SU-DHL-6 (cell line): ENCODE measurements around the gene HECTD4.

Source experiments
- H2AFZ ChIP-seq: fragments of 200-600 bp; sonication (generic); 2 replicates; pipeline ENCODE4 v1.6.1; 2014; ENCODE audit warnings: low read depth, mild to moderate bottlenecking, moderate library complexity, mixed read lengths, antibody characterized with exemption, low read length; ENCODE audit not compliant: severe bottlenecking
- H3F3A ChIP-seq: fragments of 200-600 bp; shearing (Covaris generic); 2 replicates; pipeline ENCODE4 v1.6.0; 2016; ENCODE audit warnings: antibody characterized with exemption, mild to moderate bottlenecking; ENCODE audit not compliant: insufficient read depth
- H3K27ac ChIP-seq: fragments of 200-600 bp; sonication (generic); 2 replicates; pipeline ENCODE4 v1.5.1; 2016; ENCODE audit warnings: low read depth, mild to moderate bottlenecking, low read length, moderate library complexity, mixed read lengths
- H3K27me3 ChIP-seq: fragments of 200-600 bp; sonication (generic), shearing (Covaris generic); 2 replicates; pipeline ENCODE4 v1.6.0; 2014; ENCODE audit warnings: mild to moderate bottlenecking, low read length
- H3K36me3 ChIP-seq: fragments of 200-600 bp; sonication (generic); 2 replicates; pipeline ENCODE4 v1.6.1; 2014; ENCODE audit warnings: mild to moderate bottlenecking, low read length, mixed read lengths
- H3K4me2 ChIP-seq: fragments of 300-600, 200-600 bp; shearing (Covaris generic), sonication (generic); 2 replicates; pipeline ENCODE4 v1.6.0; 2014; ENCODE audit warnings: low read length, low read depth, mild to moderate bottlenecking; ENCODE audit not compliant: poor library complexity, severe bottlenecking
- H3K4me3 ChIP-seq: fragments of 200-600 bp; sonication (generic); 2 replicates; pipeline ENCODE4 v1.5.1; 2014; ENCODE audit warnings: antibody characterized with exemption, low read length, mild to moderate bottlenecking, mixed read lengths; ENCODE audit not compliant: insufficient read depth, poor library complexity, severe bottlenecking
- H3K79me2 ChIP-seq: fragments of 200-600 bp; sonication (generic); 2 replicates; pipeline ENCODE4 v1.6.1; 2014; ENCODE audit warnings: mild to moderate bottlenecking, low read length, moderate library complexity; ENCODE audit not compliant: insufficient read depth
- H3K9ac ChIP-seq: fragments of 200-600 bp; sonication (generic); 2 replicates; pipeline ENCODE4 v1.7.0; 2014; ENCODE audit warnings: mild to moderate bottlenecking, low read length
- H3K9me2 ChIP-seq: fragments of 200-600 bp; sonication (generic); replicated peaks from 2 replicates; pipeline ENCODE4 v1.6.1; 2014; ENCODE audit warnings: low read length; ENCODE audit not compliant: insufficient read depth
- H3K9me3 ChIP-seq: fragments of 200-600 bp; sonication (generic); 2 replicates; pipeline ENCODE4 v1.6.1; 2014; ENCODE audit warnings: low read length, mixed read lengths; ENCODE audit not compliant: insufficient read depth
- H4K20me1 ChIP-seq: fragments of 200-600 bp; sonication (generic); 2 replicates; pipeline ENCODE4 v1.6.1; 2014; ENCODE audit warnings: low read depth, mild to moderate bottlenecking, antibody characterized with exemption, low read length, moderate library complexity, mixed read lengths
- EZH2phosphoT487 ChIP-seq: fragments of 200-600 bp; sonication (generic), shearing (Covaris generic); conservative IDR thresholded peaks from 2 replicates; pipeline ENCODE4 v1.6.1; 2018; ENCODE audit warnings: mild to moderate bottlenecking, antibody characterized with exemption, low read length, moderate library complexity, mixed read lengths
- TF ChIP-seq, protein P1 (sequence below): fragments of 200-600 bp; sonication (generic); IDR thresholded peaks from one replicate; pipeline ENCODE4 v1.5.1; 2017; ENCODE audit warnings: antibody characterized with exemption, mild to moderate bottlenecking, low read length, moderate library complexity; ENCODE audit not compliant: insufficient read depth, poor library complexity, severe bottlenecking

The HECTD4 gene

DNA sequence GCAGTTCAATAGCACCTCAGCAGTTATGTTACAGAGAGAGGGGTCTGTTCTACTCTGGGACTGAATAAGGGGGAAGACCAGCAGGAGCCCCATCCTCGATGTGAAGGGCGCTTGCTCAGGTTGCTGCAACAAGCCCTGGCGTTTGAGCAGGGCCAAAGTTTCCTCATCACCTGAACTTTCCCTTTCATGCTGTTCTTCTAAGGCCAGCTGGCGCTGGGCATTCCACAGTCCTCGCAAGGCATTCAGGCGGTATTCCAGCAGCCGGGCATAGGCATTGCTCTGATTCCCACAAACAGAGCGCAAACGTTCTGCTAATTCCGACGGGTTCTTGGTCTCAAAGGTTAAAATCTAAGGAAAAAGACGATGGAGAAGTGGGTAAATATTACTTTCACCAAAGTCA is 62.8 kb downstream of the HECTD4 start:
- Histone ChIP-seq H3K79me2 (no peaks in the 10 kb centered on the region; the same call in 1 of the 2 replicates), H2AFZ (no peak overlapping the region), H3K4me2 (no peak overlapping the region), H3K9me3 (no peaks in the 10 kb centered on the region), H3K9ac (no peak overlapping the region), H4K20me1 (0 out of 2 replicates have a peak, but pooled peaks cover 2% of the 10 kb centered on the region), H3K36me3 (no peaks in the 10 kb centered on the region), H3K9me2 (no peaks in the 10 kb centered on the region), H3K4me3 (no peak overlapping the region), H3K27ac (no peak overlapping the region), H3K27me3 (no peaks in the 10 kb centered on the region), H3F3A (no peaks in the 10 kb centered on the region)
- TF ChIP-seq, protein P1, sequence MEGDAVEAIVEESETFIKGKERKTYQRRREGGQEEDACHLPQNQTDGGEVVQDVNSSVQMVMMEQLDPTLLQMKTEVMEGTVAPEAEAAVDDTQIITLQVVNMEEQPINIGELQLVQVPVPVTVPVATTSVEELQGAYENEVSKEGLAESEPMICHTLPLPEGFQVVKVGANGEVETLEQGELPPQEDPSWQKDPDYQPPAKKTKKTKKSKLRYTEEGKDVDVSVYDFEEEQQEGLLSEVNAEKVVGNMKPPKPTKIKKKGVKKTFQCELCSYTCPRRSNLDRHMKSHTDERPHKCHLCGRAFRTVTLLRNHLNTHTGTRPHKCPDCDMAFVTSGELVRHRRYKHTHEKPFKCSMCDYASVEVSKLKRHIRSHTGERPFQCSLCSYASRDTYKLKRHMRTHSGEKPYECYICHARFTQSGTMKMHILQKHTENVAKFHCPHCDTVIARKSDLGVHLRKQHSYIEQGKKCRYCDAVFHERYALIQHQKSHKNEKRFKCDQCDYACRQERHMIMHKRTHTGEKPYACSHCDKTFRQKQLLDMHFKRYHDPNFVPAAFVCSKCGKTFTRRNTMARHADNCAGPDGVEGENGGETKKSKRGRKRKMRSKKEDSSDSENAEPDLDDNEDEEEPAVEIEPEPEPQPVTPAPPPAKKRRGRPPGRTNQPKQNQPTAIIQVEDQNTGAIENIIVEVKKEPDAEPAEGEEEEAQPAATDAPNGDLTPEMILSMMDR, result no peak
- TF ChIP-seq EZH2phosphoT487, result no peak

DNA sequence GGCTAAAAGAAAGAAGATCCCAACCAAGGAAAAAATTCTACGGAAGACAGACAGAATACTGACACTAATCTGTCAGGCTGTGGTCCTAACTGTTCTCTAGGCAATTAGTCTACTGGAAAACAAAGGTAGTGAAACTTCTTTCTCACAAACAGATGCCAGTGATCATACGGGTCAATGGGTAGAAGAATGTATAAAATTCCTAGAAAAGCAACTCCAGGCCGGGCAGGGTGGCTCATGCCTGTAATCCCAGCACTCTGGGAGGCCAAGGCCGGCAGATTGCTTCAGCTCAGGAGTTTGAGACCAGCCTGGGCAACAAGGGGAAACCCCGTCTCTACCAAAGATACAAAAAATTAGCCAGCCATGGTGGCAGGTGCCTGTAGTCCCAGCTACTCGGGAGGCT is 64.8 kb downstream of the HECTD4 start:
- Histone ChIP-seq H3K27me3 (no peaks in the 10 kb centered on the region), H2AFZ (no peak overlapping the region), H3K27ac (no peak overlapping the region), H3K9me3 (no peaks in the 10 kb centered on the region), H3K36me3 (peaks cover 2% of the 10 kb centered on the region; the same call in 1 of the 2 replicates), H3F3A (no peaks in the 10 kb centered on the region), H3K9ac (no peak overlapping the region), H3K4me2 (no peak overlapping the region), H3K9me2 (no peaks in the 10 kb centered on the region), H3K4me3 (no peak overlapping the region), H4K20me1 (no peaks in the 10 kb centered on the region), H3K79me2 (no peaks in the 10 kb centered on the region)
- no peak for TF ChIP-seq EZH2phosphoT487
- TF ChIP-seq, protein P1, result no peak

DNA sequence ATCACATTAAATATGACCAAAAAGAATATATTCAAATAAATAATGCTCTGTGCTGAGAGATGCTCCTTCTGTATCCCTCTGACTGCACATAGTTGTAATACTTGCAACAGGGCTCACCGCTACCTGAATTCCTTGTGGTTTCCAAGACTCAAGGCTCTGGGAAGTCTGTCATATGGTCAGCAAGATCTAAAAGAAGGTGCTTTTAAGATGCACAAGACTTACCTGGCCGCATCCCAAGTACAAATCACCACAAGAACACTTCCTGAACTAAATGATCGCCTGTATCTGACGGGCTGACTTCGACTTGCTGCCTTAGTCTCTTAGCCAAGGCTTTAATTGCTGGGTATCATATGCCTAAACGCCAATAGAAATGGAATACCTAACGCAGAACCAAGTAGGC is 67.2 kb downstream of the HECTD4 start:
- Histone ChIP-seq H3K9me3 (no peaks in the 10 kb centered on the region), H3K79me2 (no peaks in the 10 kb centered on the region), H4K20me1 (no peaks in the 10 kb centered on the region), H3K4me2 (no peak overlapping the region), H3K36me3 (peaks cover 5% of the 10 kb centered on the region; the same call in 1 of the 2 replicates), H2AFZ (no peak overlapping the region), H3K27me3 (no peaks in the 10 kb centered on the region), H3K9ac (no peak overlapping the region), H3K9me2 (no peaks in the 10 kb centered on the region), H3F3A (no peaks in the 10 kb centered on the region), H3K27ac (no peak overlapping the region), H3K4me3 (no peak overlapping the region)
- TF ChIP-seq EZH2phosphoT487, result no peak
- TF ChIP-seq, protein P1, result no peak

DNA sequence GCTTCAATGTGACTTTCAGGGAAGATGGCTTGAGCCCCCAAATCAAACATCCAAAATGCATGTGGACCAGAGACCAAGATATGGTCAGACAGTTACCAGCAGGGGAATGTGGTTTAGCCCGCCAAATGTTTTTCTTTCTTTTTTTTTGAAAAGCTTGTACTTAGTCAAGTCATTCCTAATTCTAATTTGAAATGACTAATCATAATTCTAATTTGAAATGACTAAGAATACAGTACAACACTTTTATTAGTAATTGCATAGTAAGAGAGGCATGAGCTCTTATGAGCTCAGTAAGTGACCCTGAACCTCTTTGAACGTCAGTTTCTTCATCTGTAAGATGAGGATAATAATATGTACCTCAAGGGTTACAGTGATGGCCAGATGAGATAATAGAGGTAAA is 72.4 kb downstream of the HECTD4 start:
- no peak overlapping the region for H3K9ac ChIP-seq
- H3K9me3 ChIP-seq, result no peaks in the 10 kb centered on the region
- H3K4me2 ChIP-seq, result no peak overlapping the region
- H3K27ac ChIP-seq, result no peak overlapping the region
- TF ChIP-seq, protein P1, result no peak
- no peak for TF ChIP-seq EZH2phosphoT487
- H3K27me3 ChIP-seq, result no peaks in the 10 kb centered on the region
- H2AFZ ChIP-seq, result no peak overlapping the region
- H3K79me2 ChIP-seq, result no peaks in the 10 kb centered on the region
- no peak overlapping the region for H3K4me3 ChIP-seq
- no peaks in the 10 kb centered on the region for H3K9me2 ChIP-seq
- H3K36me3 ChIP-seq, result peaks cover 5% of the 10 kb centered on the region; the same call in 1 of the 2 replicates
- H3F3A ChIP-seq, result no peaks in the 10 kb centered on the region
- H4K20me1 ChIP-seq, result no peaks in the 10 kb centered on the region
